Ovary (tissue), 9 donors: Measurements from ENCODE around the gene COLQ. TPM values are rescaled to one million over a fixed set of nuclear protein-coding genes. Genes with fewer than 3 reads are reported as not detected.

Experiments used
- DNase-seq, 5 donors: peaks; one replicate each; pipeline ENCODE4 v3.0.0-alpha.2; 2019 to 2020
- H3K27ac ChIP-seq, 2 donors: fragments of 200-600 bp; one replicate each; pipeline versions ENCODE4 v1.5.1 to v1.8.0; 2019 to 2022
- H3K27me3 ChIP-seq: fragments of 200-600 bp; one replicate; pipeline ENCODE4 v1.8.0; 2022
- H3K36me3 ChIP-seq: fragments of 200-600 bp; sonication (generic); one replicate; pipeline ENCODE4 v1.5.1; 2019
- H3K4me1 ChIP-seq: one replicate; pipeline ENCODE4 v1.8.1; 2013; ENCODE audit warnings: mild to moderate bottlenecking, moderate library complexity; ENCODE audit not compliant: insufficient read depth
- H3K4me3 ChIP-seq: fragments of 200-600 bp; sonication (generic); one replicate; pipeline ENCODE4 v1.5.1; 2017
- H3K9me3 ChIP-seq, 2 donors: fragments of 200-600 bp in 1 of 2; sonication (generic) in 1 of 2; one replicate each; pipeline versions ENCODE4 v1.5.1 to v1.8.1; 2013 to 2019; ENCODE audit warnings: mild to moderate bottlenecking in 1 of 2, moderate library complexity in 1 of 2
- CTCF ChIP-seq, 3 donors: fragments of 450-650 bp in 2 of 3; fragments of 200-600 bp in 1 of 3; IDR thresholded peaks; one replicate each; pipeline versions ENCODE4 v1.5.1 to v1.8.0; 2016 to 2022; ENCODE audit warnings: antibody characterized with exemption in 3 of 3, mild to moderate bottlenecking in 1 of 3
- EP300 ChIP-seq: sonication (generic); formaldehyde crosslinking; IDR thresholded peaks from one replicate; pipeline ENCODE4 v1.6.1; 2017; ENCODE audit warnings: antibody characterized with exemption
- POLR2A ChIP-seq: fragments of 450-650 bp; IDR thresholded peaks from one replicate; pipeline ENCODE4 v1.6.1; 2017; ENCODE audit warnings: antibody characterized with exemption, mild to moderate bottlenecking, moderate library complexity
- WGBS, 3 donors: extraction: QIAGEN DNeasy Blood & Tissue Kit in 1 of 3; methylation state at CpG; one replicate each; pipeline versions ENCODE4 v1.1.5 to v1.1.7; 2013 to 2017; 5-methylcytosine and 5-hydroxymethylcytosine counted together
- intact Hi-C, 4 donors: fragments of 100-400 bp; cut with DNase I; formaldehyde crosslinking; loops; one replicate each; pipeline versions ENCODE4 v1.11.0 to v1.15.1; 2022 to 2023
- polyA plus RNA-seq, 2 donors: library from polyadenylated mRNA; stranded (reverse); fragments of 200-250 nt in 1 of 2; fragments of 350-450 nt in 1 of 2; fragmentation: Illumina TruSeq in 1 of 2; extraction: RNeasy Lipid Tissue Mini Kit (QIAGEN cat#74804) in 1 of 2; gene quantifications; one replicate each; pipeline ENCODE4 v1.2.3, GENCODE V29; 2013 to 2014
- total RNA-seq, 7 donors: library from RNA; depleted of rRNA in 2 of 7; stranded (reverse); fragments of >200 nt in 2 of 7; fragmentation: NEBNext Ultra II Directional in 3 of 7; extraction: Animal tissue kit (Norgen Biotek cat#: 25700) in 3 of 7; gene quantifications; one replicate each; pipeline versions ENCODE4 v1.1.0 to v1.2.4, GENCODE V29; 2016 to 2023
- donor health status: DM: no; HTN: no; CAD: no; lungs with moderate emphysema.
- donor health status: DM: no; HTN: no; CAD: no.
- donor health status: Bipolar disorder and iron deficiency.
- donor health status: DM: yes; HTN: yes; CAD: no.
- donor health status: DM: no; HTN: no; CAD: no.
- donor health status: DM: yes; HTN: yes; CAD: no.

Gene COLQ
- total and polyA plus RNA-seq, 9 donors: 1.9 to 6.1 (median 3.1) TPM

- H3K4me1 ChIP-seq: no peaks in the 10 kb centered on the region
- no peaks in the 10 kb centered on the region for H3K27me3 ChIP-seq
- H3K27ac ChIP-seq: no peak overlapping the region
- TF ChIP-seq CTCF (IDR thresholded peaks at IDR 0.05): no peak
- TF ChIP-seq EP300: no peak
- TF ChIP-seq POLR2A: no peak
- H3K9me3 ChIP-seq: no peaks in the 10 kb centered on the region
- WGBS, 3 donors: 85 to 87% (median 86%) methylated on average over 11 of the region's 11 CpGs
- intact Hi-C loops: no loop called here
- H3K36me3 ChIP-seq: no peaks in the 10 kb centered on the region
- no peak overlapping the region for H3K4me3 ChIP-seq
- DNase-seq: no peak
These were observed 54.0 kb downstream of the COLQ start for GRCh38 chr3:15467227-15468181.

DNA sequence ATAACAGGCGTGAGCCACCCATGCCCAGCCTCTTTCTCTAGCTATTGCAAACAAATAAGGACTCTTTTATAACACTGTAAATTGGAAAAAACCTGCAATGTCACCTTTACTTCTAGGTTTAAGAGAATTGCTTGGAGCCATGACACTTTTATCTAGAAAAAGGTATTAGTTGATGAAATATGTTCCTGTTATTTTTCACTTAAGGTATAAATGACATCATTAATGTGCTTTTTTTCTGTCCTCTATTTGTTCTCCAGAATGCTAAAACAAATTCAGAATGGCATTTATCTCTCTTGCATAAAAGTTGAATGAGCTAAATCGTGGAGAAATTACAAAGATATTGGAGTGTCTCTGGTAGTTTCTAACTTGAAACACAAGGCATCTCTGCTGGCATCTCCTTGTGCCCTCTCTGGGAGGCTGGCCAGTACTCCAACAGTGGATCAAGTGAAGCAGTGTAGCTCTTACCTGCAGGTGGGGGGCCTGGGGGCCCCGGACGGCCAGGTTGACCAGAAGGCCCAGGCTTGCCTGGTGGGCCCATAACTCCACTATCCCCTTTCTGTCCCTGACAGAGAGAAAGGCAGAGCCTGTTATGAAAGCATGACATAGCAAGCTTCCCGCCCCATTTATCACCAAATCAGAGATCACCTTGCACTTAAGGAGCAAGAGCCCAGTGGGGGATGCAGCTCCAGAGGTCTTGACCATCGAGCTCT is 55.5 kb downstream of the COLQ start:
- Histone ChIP-seq H3K4me1 (no peaks in the 10 kb centered on the region), H3K36me3 (no peaks in the 10 kb centered on the region), H3K27ac (no peak overlapping the region), H3K4me3 (no peak overlapping the region), H3K9me3 (no peaks in the 10 kb centered on the region), H3K27me3 (no peaks in the 10 kb centered on the region)
- intact Hi-C loops: no loop called here
- WGBS, 3 donors: 94 to 96% (median 95%) methylated on average over 6 of the region's 6 CpGs
- DNase-seq: no peak
- no peak for TF ChIP-seq EP300
- TF ChIP-seq POLR2A: no peak
- TF ChIP-seq CTCF (IDR thresholded peaks at IDR 0.05): no peak

DNA sequence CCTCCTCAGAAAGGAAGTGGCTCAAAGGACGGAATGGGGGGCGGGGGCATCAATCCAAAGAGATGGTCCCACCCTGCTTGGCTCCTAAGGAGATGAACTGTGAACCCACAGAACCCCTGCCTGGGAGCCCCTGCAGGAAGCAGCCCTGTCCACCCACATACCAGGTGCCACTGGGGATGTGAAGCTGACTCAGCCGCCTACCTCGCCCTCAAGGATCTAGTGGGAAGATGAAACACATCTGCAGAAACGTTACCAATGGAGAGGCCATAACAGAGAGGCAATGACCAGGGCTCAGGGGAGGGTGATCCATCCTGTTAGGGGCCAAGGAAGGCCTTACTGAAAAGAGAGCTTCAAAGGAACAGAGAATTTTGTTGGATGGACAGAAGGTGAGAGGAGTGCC is 59.1 kb downstream of the COLQ start:
- WGBS, 3 donors: 85 to 93% (median 93%) methylated on average over 5 of the region's 5 CpGs

More for the DNA sequence above, 59.1 kb downstream of the COLQ start:
- Histone ChIP-seq H3K4me1 (no peaks in the 10 kb centered on the region), H3K27ac (no peak overlapping the region), H3K4me3 (no peak overlapping the region), H3K36me3 (no peaks in the 10 kb centered on the region), H3K27me3 (no peaks in the 10 kb centered on the region), H3K9me3 (no peaks in the 10 kb centered on the region)
- no peak for DNase-seq
- intact Hi-C loops: no loop called here
- no peak for TF ChIP-seq CTCF (IDR thresholded peaks at IDR 0.05)
- TF ChIP-seq EP300: no peak
- TF ChIP-seq POLR2A: no peak
